GM21360 (cell line): ENCODE data around the gene VWA8.
"Not testable (repeated sequence)": the region's sequence is repeated elsewhere in the genome, so short reads cannot be mapped to it uniquely, and the experiment has no call there.

Experiments
- ATAC-seq: cut with Tn5 transposase; IDR thresholded peaks from one replicate; pipeline ENCODE4 v1.9.1; 2021; ENCODE audit warnings: mild to moderate bottlenecking, moderate library complexity; ENCODE audit not compliant: unreplicated experiment

VWA8 gene

GRCh38 chr13:41756198-41756880 is 204.6 kb downstream of the VWA8 start:
- ATAC-seq, result no peak

- ATAC-seq, result no peak
These were observed 209.0 kb downstream of the VWA8 start for GRCh38 chr13:41751734-41752445.

GRCh38 chr13:41751277-41751676 is 209.6 kb downstream of the VWA8 start:
- no peak for ATAC-seq

GRCh38 chr13:41746259-41746658 is 214.7 kb downstream of the VWA8 start:
- no peak for ATAC-seq

- ATAC-seq, result not testable (repeated sequence)
These were observed 215.4 kb downstream of the VWA8 start for GRCh38 chr13:41745496-41745895.

GRCh38 chr13:41742917-41743552 is 217.9 kb downstream of the VWA8 start:
- no peak for ATAC-seq

GRCh38 chr13:41740479-41740878 is 220.4 kb downstream of the VWA8 start:
- ATAC-seq, result no peak

- no peak for ATAC-seq
These were observed 238.0 kb downstream of the VWA8 start for GRCh38 chr13:41722684-41723535.

- no peak for ATAC-seq
These were observed 239.9 kb downstream of the VWA8 start for GRCh38 chr13:41720839-41721561.

- ATAC-seq, result no peak
These were observed 244.7 kb downstream of the VWA8 start for GRCh38 chr13:41716236-41716635.

- ATAC-seq, result no peak
These were observed 247.5 kb downstream of the VWA8 start for GRCh38 chr13:41713405-41713804.

GRCh38 chr13:41710771-41711170 is 250.1 kb downstream of the VWA8 start:
- ATAC-seq, result no peak

- no peak for ATAC-seq
These were observed 251.4 kb downstream of the VWA8 start for GRCh38 chr13:41709511-41709910.

GRCh38 chr13:41708713-41709112 is 252.2 kb downstream of the VWA8 start:
- no peak for ATAC-seq

GRCh38 chr13:41707194-41707821 is 253.6 kb downstream of the VWA8 start:
- ATAC-seq, result no peak

GRCh38 chr13:41706152-41706551 is 254.8 kb downstream of the VWA8 start:
- no peak for ATAC-seq

GRCh38 chr13:41702540-41702939 is 258.4 kb downstream of the VWA8 start:
- ATAC-seq, result no peak

GRCh38 chr13:41701676-41702075 is 259.2 kb downstream of the VWA8 start:
- no peak for ATAC-seq

- no peak for ATAC-seq
These were observed 260.1 kb downstream of the VWA8 start for GRCh38 chr13:41700790-41701310.

GRCh38 chr13:41699759-41700158 is 261.1 kb downstream of the VWA8 start:
- no peak for ATAC-seq
